Caco-2 (cell line): ENCODE data around the gene RAPGEF5. TPM values are rescaled to one million over a fixed set of nuclear protein-coding genes. Genes with fewer than 3 reads are reported as not detected.
"Not testable (repeated sequence)": the region's sequence is repeated elsewhere in the genome, so short reads cannot be mapped to it uniquely, and the experiment has no call there.

Source experiments
- BruUV-seq: library from RNA; stranded (reverse); fragments of 400-500 nt; replicated peaks from 2 replicates; lab custom pipeline; 2021; lab: Mats Ljungman, UMichigan
- CTCF ChIA-PET: fragments of 300-600 bp; sonication (Branson Sonifier 250); formaldehyde crosslinking; loops from one replicate; lab custom pipeline; 2022; ENCODE audit warnings: antibody characterized with exemption; lab: Charles Lee
- POLR2A ChIA-PET: fragments of 300-600 bp; sonication (Branson Sonifier 250); formaldehyde crosslinking; loops from one replicate; lab custom pipeline; 2022; ENCODE audit warnings: antibody characterized with exemption; lab: Charles Lee
- DNase-seq, 2 experiments: peaks; one replicate each; pipeline versions ENCODE4 v3.0.0 to v3.0.0-alpha.2; 2020 to 2022
- H3K27me3 ChIP-seq: replicated peaks from 2 replicates; pipeline ENCODE4 v1.6.0; 2011; ENCODE audit warnings: low read length; ENCODE audit not compliant: control insufficient read depth, insufficient read depth
- H3K36me3 ChIP-seq: 2 replicates; pipeline ENCODE4 v1.5.1; 2011; ENCODE audit warnings: low read length; ENCODE audit not compliant: control insufficient read depth, insufficient read depth
- H3K4me1 ChIP-seq: fragments of 250-450 bp; sonication (Bioruptor Pico); 2 replicates; pipeline ENCODE4 v1.5.1; 2020; ENCODE audit warnings: mild to moderate bottlenecking
- H3K4me3 ChIP-seq: 2 replicates; pipeline ENCODE4 v1.5.1; 2011; ENCODE audit warnings: low read depth, mild to moderate bottlenecking, control low read depth, low read length
- H3K9me3 ChIP-seq: fragments of 250-450 bp; sonication (Bioruptor Pico); 2 replicates; pipeline ENCODE4 v1.5.1; 2020; ENCODE audit warnings: mild to moderate bottlenecking, moderate library complexity
- H3K27ac Mint-ChIP-seq: one replicate; pipeline ENCODE4 v1.8.0; 2022; ENCODE audit warnings: mixed read lengths; ENCODE audit not compliant: unreplicated experiment
- H3K27me3 Mint-ChIP-seq: one replicate; pipeline ENCODE4 v1.8.0; 2022; ENCODE audit warnings: mixed read lengths; ENCODE audit not compliant: insufficient read depth, unreplicated experiment
- H3K36me3 Mint-ChIP-seq: one replicate; pipeline ENCODE4 v1.8.0; 2022; ENCODE audit warnings: mild to moderate bottlenecking, mixed read lengths; ENCODE audit not compliant: insufficient read depth, unreplicated experiment
- H3K4me1 Mint-ChIP-seq: one replicate; pipeline ENCODE4 v1.8.0; 2022; ENCODE audit warnings: low read depth, mixed read lengths; ENCODE audit not compliant: unreplicated experiment
- H3K4me3 Mint-ChIP-seq: one replicate; pipeline ENCODE4 v1.8.0; 2022; ENCODE audit warnings: mild to moderate bottlenecking, moderate library complexity, mixed read lengths; ENCODE audit not compliant: unreplicated experiment
- H3K9me3 Mint-ChIP-seq: one replicate; pipeline ENCODE4 v1.8.0; 2022; ENCODE audit warnings: mixed read lengths; ENCODE audit not compliant: unreplicated experiment
- CTCF ChIP-seq, 2 experiments: fragments of 200-600 bp in 1 of 2; IDR thresholded peaks; 1 replicate in 1 of 2; 2 replicates in 1 of 2; pipeline versions ENCODE4 v1.5.1 to v1.8.0; 2011 to 2022; ENCODE audit warnings: antibody characterized with exemption in 1 of 2, control low read depth in 1 of 2, inconsistent platforms in 1 of 2, low read depth in 1 of 2, low read length in 1 of 2, mild to moderate bottlenecking in 1 of 2, moderate library complexity in 1 of 2; ENCODE audit not compliant: insufficient read depth in 1 of 2, severe bottlenecking in 1 of 2, unreplicated experiment in 1 of 2
- intact Hi-C: fragments of 100-400 bp; cut with micrococcal nuclease; formaldehyde crosslinking; loops from one replicate; pipeline ENCODE4 v1.10.0; 2022; ENCODE audit not compliant: unreplicated experiment
- total RNA-seq: library from RNA; stranded (reverse); gene quantifications from 2 replicates; pipeline ENCODE4 v1.2.3, GENCODE V29; 2022

Gene RAPGEF5
- total RNA-seq, 1 experiment from 2014 or later: 16.9 TPM

- Mint-ChIP-seq H3K36me3 (no peaks in the 10 kb centered on the region), H3K9me3 (no peaks in the 10 kb centered on the region), H3K4me1 (peaks cover 6% of the 10 kb centered on the region), H3K27ac (no peak overlapping the region), H3K4me3 (peak overlapping the region; percentile 81), H3K27me3 (peaks cover 6% of the 10 kb centered on the region)
- no peak for TF ChIP-seq CTCF (IDR thresholded peaks at IDR 0.05; ENCODE audit: insufficient read depth in 1 of 2, low read depth in 1 of 2, low read length in 1 of 2, severe bottlenecking in 1 of 2, unreplicated experiment in 1 of 2)
- Histone ChIP-seq H3K9me3 (0 out of 2 replicates have a peak, but pooled peaks cover 6% of the 10 kb centered on the region), H3K36me3 (no peaks in the 10 kb centered on the region), H3K4me1 (no peaks in the 10 kb centered on the region), H3K4me3 (peak overlapping the region; percentile 56), H3K27me3 (no peaks in the 10 kb centered on the region)
- intact Hi-C loops: loop anchor here (5.0 kb wide), 2 partner anchors 81 to 301 kb away; no protein-coding TSS in a partner anchor
- ChIA-PET POLR2A (interaction anchor here (0.6 kb wide), 1 partner anchor 1015 kb away, joined by 3 read pairs; no protein-coding TSS in a partner anchor), CTCF (interaction anchor here (0.5 to 2.0 kb wide), 17 partner anchors 8 to 732 kb away, joined by 3 to 17 read pairs (median 4); partner anchors contain the start of genes CDCA7L and STEAP1B)
- no TSS peak for BruUV-seq
- DNase-seq: no peak
Observed at GRCh38 chr7:22083704-22084240, 273.2 kb downstream of the RAPGEF5 start.

GRCh38 chr7:22082886-22083703, 273.9 kb downstream of the RAPGEF5 start:
- Mint-ChIP-seq H3K27ac (peak overlapping the region; percentile 40), H3K4me3 (peak overlapping the region; percentile 81), H3K27me3 (peaks cover 7% of the 10 kb centered on the region), H3K9me3 (no peaks in the 10 kb centered on the region), H3K36me3 (no peaks in the 10 kb centered on the region), H3K4me1 (peaks cover 6% of the 10 kb centered on the region)
- Histone ChIP-seq H3K4me1 (no peaks in the 10 kb centered on the region), H3K9me3 (0 out of 2 replicates have a peak, but pooled peaks cover 10% of the 10 kb centered on the region), H3K4me3 (peak overlapping the region; percentile 56), H3K27me3 (no peaks in the 10 kb centered on the region), H3K36me3 (no peaks in the 10 kb centered on the region)
- intact Hi-C loops: loop anchor here (5.0 kb wide), 2 partner anchors 81 to 301 kb away; no protein-coding TSS in a partner anchor
- BruUV-seq: no TSS peak
- TF ChIP-seq CTCF (IDR thresholded peaks at IDR 0.05; ENCODE audit: insufficient read depth in 1 of 2, low read depth in 1 of 2, low read length in 1 of 2, severe bottlenecking in 1 of 2, unreplicated experiment in 1 of 2): peak; percentile 94 to 95
- POLR2A ChIA-PET: interaction anchor here (0.6 kb wide), 1 partner anchor 1014 kb away, joined by 3 read pairs; no protein-coding TSS in a partner anchor
- DNase-seq: peak; percentile 85 to 96
- CTCF ChIA-PET: interaction anchor here (0.5 to 2.0 kb wide), 20 partner anchors 8 to 731 kb away, joined by 3 to 17 read pairs (median 4); partner anchors contain the start of genes CDCA7L and STEAP1B

GRCh38 chr7:22082553-22082885, 274.4 kb downstream of the RAPGEF5 start:
- Histone ChIP-seq H3K4me3 (peak overlapping the region; percentile 56), H3K4me1 (no peaks in the 10 kb centered on the region), H3K36me3 (no peaks in the 10 kb centered on the region), H3K9me3 (0 out of 2 replicates have a peak, but pooled peaks cover 10% of the 10 kb centered on the region), H3K27me3 (no peaks in the 10 kb centered on the region)
- H3K9me3 Mint-ChIP-seq: no peaks in the 10 kb centered on the region
- peak overlapping the region; percentile 81 for H3K4me3 Mint-ChIP-seq
- ChIA-PET CTCF (interaction anchor here (0.7 to 2.0 kb wide), 10 partner anchors 8 to 417 kb away, joined by 3 to 17 read pairs (median 4); partner anchors contain the start of genes CDCA7L and STEAP1B), POLR2A (no interaction called here)
- H3K36me3 Mint-ChIP-seq: no peaks in the 10 kb centered on the region
- no peak for DNase-seq
- peak in 1 of 2 experiments; percentile 12 for TF ChIP-seq CTCF (IDR thresholded peaks at IDR 0.05; ENCODE audit: insufficient read depth in 1 of 2, low read depth in 1 of 2, low read length in 1 of 2, severe bottlenecking in 1 of 2, unreplicated experiment in 1 of 2)
- H3K4me1 Mint-ChIP-seq: peaks cover 6% of the 10 kb centered on the region
- H3K27me3 Mint-ChIP-seq: peaks cover 13% of the 10 kb centered on the region
- intact Hi-C loops: loop anchor here (5.0 kb wide), 2 partner anchors 80 to 300 kb away; no protein-coding TSS in a partner anchor
- H3K27ac Mint-ChIP-seq: peak overlapping the region; percentile 40
- BruUV-seq: no TSS peak

GRCh38 chr7:22080219-22080618, 276.7 kb downstream of the RAPGEF5 start:
- peaks cover 17% of the 10 kb centered on the region for H3K27me3 Mint-ChIP-seq
- H3K9me3 Mint-ChIP-seq, H3K4me3 ChIP-seq, H3K4me3 Mint-ChIP-seq, H3K9me3 ChIP-seq, H3K27me3 ChIP-seq, H3K4me1 Mint-ChIP-seq, H3K36me3 ChIP-seq, H3K27ac Mint-ChIP-seq, H3K36me3 Mint-ChIP-seq, DNase-seq, BruUV-seq, H3K4me1 ChIP-seq, CTCF ChIA-PET: not testable (repeated sequence)
- POLR2A ChIA-PET: interaction anchor here (0.6 kb wide), 1 partner anchor 1025 kb away, joined by 3 read pairs; no protein-coding TSS in a partner anchor
- intact Hi-C loops: loop anchor here (5.0 kb wide), 2 partner anchors 78 to 298 kb away; no protein-coding TSS in a partner anchor
